ENCODE measurements around the gene NDE1.
"Not testable (repeated sequence)": the region's sequence is repeated elsewhere in the genome, so short reads cannot be mapped to it uniquely, and the experiment has no call there.

NDE1 gene, protein sequence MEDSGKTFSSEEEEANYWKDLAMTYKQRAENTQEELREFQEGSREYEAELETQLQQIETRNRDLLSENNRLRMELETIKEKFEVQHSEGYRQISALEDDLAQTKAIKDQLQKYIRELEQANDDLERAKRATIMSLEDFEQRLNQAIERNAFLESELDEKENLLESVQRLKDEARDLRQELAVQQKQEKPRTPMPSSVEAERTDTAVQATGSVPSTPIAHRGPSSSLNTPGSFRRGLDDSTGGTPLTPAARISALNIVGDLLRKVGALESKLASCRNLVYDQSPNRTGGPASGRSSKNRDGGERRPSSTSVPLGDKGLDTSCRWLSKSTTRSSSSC

DNA sequence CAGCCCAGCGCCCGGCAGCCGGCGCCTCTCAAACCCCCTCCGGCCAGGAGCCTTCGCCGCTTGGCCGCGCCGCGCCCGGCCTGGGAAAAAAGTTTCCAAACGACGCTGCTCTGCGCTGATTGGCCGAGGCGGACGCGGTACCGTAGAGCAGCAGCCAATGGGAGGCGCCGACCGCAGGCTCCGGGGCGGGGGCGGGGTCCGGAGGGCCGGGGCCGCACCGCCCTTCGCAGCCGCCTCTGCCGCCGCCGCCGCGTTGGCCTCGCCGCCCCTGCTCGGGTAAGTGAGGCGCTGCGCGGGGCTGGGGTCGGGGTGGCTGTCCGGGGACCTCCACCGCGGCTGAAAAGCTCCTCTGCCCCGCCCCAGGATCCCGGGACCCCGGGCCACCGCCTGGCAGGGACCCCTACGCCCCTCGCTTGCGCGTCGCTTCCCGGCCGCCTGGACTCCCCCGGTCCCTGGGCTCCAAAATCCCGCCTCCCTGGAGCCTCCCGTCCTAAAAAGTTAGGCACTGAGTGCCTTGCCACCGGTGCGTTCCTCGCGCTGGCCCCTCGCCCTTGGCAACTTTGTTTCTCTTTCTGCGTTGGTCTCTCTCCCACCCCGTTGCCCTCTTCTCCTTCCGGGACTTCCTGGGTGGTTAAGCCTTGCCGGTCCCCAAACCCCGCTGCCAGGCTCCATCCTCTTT is at the start of gene NDE1:
Gene NDE1 (plus strand): TSS at position 227 of the 679 bp plus-strand sequence. CDS start 14,534 bp downstream, outside the sequence.
- Mint-ChIP-seq H3K27me3 (no peaks in the 10 kb centered on the region), H3K4me1 (peaks cover 31% of the 10 kb centered on the region), H3K4me3 (peak within 1 kb of the TSS; percentile 97), H3K36me3 (no peaks in the 10 kb centered on the region), H3K27ac (peak within 1 kb of the TSS; percentile 90), H3K9me3 (no peaks in the 10 kb centered on the region)

DNA sequence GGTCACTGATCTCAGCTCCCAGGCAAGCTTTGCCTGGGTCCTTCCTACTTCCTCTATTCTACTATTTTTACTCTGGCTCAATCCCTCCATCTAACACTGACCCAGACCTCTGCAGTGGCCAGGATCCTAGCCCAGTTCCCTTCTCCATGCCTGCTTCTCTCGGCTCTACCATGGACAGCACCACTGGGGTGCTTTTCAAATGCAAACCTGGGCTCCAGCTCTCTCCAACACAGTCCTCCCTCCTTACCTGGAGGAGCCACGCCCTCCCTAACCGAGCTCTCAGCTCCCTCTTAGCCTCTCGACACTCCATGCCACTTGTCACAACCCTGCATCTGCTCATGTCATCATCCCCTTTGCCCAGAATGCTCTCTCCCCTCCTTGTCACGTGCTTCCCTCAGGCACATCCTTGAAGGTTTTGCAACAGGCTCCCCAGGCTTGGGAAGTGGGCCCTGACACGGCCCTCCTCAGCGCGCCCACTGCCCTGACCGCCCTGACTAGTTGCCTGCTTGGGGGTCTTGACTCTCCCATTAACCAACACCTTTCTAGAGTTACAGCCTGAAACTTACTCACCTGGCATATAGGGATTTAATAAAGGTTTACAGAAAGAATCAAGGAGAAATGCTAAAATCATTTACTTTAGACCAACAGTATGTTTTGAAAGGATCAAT is 48.7 kb upstream of the NDE1 start:
- peak overlapping the region; percentile 59 for H3K27ac Mint-ChIP-seq
- H3K36me3 Mint-ChIP-seq: peaks cover 31% of the 10 kb centered on the region
- H3K9me3 Mint-ChIP-seq: no peaks in the 10 kb centered on the region
- H3K4me3 Mint-ChIP-seq: no peak overlapping the region
- peaks cover 21% of the 10 kb centered on the region for H3K4me1 Mint-ChIP-seq
- no peaks in the 10 kb centered on the region for H3K27me3 Mint-ChIP-seq

DNA sequence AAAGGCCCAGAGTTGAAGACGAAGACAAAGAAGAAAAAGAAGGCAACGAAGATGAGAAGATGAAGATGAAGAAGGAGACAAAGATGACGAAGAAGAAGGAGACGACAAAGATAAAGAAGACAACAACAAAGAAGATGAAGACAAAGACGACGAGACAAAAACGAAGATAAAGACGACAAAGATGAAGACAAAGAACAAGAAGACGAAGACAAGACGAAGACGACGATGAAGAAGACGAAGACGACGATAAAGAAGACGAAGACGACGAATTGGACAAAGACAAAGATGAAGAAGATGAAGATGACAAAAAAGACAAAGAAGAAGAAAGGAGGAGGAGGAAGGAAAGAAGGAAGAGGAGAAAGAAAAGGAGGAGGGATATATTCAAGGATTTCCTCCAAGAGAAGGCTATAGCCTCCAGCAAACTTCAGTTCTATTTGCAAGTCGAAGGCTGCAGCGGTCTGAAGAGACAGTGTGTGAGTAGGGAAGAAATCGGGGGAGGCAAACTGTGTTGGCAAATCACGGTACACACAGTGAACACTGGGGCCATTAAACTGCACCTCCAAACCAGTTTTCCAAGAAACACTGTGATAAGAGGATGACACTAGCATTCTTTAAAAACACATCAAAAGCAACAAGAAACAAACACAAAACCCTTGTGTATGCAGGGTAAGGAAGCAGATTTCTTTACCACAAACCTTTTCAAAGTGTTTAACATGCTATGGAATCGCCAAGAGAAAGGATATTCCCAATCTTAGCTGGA is 47.6 kb upstream of the NDE1 start:
- H3K36me3 Mint-ChIP-seq: peaks cover 38% of the 10 kb centered on the region
- no peak overlapping the region for H3K4me3 Mint-ChIP-seq
- no peaks in the 10 kb centered on the region for H3K27me3 Mint-ChIP-seq
- H3K4me1 Mint-ChIP-seq: peaks cover 29% of the 10 kb centered on the region
- H3K9me3 Mint-ChIP-seq: no peaks in the 10 kb centered on the region
- peak overlapping the region; percentile 80 for H3K27ac Mint-ChIP-seq

DNA sequence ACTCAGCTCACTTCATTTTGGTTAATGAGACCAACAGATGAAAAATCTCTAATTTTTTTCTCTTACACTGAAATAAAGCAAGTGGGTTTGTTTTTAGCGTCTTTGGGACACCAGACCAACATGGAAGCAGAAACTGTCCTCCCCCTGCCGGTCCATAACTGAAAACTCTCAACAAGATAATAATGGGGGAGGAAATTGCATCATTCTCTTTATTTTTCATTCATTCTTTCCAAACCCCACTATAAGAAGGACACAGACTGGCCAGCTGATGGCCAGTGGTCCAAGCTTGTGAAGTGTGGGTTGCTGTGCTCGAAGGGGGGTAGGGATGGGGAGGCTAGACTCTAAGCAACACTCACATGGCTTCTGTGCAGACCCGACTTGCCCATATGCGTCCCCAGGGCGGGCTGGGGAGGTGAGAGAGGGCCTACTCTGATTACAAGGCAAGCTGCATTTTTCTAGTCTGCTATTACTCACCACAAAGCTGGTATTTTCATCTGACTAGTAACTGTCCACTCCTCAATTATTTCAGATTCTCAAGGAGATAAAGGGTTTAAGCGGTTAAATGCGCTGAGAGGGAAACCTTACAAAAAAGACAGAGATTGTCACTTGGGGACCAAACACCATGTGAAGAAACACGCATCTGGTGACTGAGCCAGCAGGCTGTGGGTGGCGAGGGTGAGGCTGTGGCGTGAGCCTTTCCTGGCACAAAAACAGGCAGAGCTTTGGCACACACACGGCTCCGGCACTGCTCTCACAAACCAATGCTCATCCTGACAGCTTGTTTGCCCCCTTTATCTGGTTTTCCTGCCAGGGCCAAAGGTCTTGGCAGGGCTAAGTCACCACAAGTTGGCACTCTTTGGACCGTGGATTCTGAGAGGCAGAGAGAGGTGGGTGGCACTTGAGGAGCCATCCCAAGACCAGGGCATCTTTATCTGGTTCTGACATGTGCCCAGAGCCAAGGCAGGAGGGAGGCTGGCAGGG is 45.3 kb upstream of the NDE1 start:
- no peak overlapping the region for H3K4me3 Mint-ChIP-seq
- H3K27me3 Mint-ChIP-seq: no peaks in the 10 kb centered on the region
- peaks cover 18% of the 10 kb centered on the region for H3K4me1 Mint-ChIP-seq
- no peaks in the 10 kb centered on the region for H3K9me3 Mint-ChIP-seq
- peak overlapping the region; percentile 59 for H3K27ac Mint-ChIP-seq
- H3K36me3 Mint-ChIP-seq: peaks cover 46% of the 10 kb centered on the region

DNA sequence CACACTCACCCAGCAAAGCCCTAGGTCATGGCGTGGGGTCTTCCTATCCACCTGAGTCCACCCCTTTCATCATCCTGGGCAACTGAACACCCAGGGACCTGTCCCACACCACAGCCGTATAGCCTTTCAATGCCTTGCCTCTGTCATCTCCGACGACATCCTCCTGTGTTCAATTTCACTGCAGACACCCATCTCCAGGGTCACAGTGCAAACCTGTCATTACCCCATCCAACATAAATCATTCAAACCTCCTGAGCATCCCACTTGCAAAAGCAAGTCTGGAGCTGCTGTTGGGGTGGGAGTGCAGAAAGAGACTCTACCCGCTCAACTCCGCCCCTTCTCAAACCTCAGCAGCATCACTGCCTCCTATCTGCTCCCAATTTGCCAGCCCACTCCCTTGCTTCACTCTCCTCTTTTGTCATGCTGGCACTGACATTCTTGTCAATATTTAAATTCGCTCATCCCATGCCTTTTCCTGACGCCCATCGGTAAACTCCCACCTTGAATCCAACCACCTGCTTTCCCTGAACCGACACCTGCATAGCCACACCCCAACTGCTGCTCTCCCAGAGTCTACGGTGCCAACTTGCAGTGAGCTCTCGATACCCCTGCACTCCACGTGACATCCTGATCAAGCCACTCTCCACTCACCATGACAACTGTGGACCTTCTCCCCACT is 44.1 kb upstream of the NDE1 start:
- no peaks in the 10 kb centered on the region for H3K27me3 Mint-ChIP-seq
- no peak overlapping the region for H3K4me3 Mint-ChIP-seq
- peaks cover 22% of the 10 kb centered on the region for H3K4me1 Mint-ChIP-seq
- H3K27ac Mint-ChIP-seq: peak overlapping the region; percentile 94
- H3K36me3 Mint-ChIP-seq: peaks cover 46% of the 10 kb centered on the region
- no peaks in the 10 kb centered on the region for H3K9me3 Mint-ChIP-seq

DNA sequence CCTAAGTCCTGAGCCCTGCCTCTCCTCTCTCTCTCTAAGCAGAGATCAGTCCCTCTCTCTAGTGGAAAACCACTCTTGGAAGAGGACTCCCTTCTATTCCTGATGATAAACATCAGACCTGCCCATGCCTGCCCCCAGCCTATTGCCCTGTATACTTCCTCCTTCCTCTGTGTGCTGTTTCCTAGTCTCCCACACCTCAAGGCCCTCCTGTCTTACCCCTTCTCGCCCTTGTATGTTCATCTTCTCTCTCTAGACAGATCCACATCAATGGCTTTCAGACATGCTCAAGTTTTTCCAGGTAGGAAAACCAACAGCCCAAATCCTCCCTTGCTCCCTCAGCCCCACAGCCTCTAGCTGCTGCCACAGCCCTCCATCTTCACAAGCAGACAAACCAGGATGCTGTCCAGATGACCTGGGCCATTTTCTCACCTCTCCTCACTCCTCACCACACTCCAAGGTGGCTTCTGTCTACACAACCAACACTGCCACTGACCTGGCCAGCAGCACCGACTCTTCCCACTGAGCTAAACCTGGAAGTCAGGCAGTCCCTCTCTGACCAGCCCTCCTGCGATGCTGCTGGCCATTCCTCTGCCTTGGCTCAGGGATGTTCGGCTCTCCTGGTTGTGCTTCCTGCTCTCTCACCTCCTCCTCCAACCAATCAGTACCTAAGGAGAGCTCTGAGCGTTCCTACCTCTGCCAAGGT is 43.4 kb upstream of the NDE1 start:
- peaks cover 41% of the 10 kb centered on the region for H3K36me3 Mint-ChIP-seq
- H3K4me1 Mint-ChIP-seq: peaks cover 22% of the 10 kb centered on the region
- H3K27me3 Mint-ChIP-seq: no peaks in the 10 kb centered on the region
- no peaks in the 10 kb centered on the region for H3K9me3 Mint-ChIP-seq
- peak overlapping the region; percentile 94 for H3K27ac Mint-ChIP-seq
- H3K4me3 Mint-ChIP-seq: no peak overlapping the region

DNA sequence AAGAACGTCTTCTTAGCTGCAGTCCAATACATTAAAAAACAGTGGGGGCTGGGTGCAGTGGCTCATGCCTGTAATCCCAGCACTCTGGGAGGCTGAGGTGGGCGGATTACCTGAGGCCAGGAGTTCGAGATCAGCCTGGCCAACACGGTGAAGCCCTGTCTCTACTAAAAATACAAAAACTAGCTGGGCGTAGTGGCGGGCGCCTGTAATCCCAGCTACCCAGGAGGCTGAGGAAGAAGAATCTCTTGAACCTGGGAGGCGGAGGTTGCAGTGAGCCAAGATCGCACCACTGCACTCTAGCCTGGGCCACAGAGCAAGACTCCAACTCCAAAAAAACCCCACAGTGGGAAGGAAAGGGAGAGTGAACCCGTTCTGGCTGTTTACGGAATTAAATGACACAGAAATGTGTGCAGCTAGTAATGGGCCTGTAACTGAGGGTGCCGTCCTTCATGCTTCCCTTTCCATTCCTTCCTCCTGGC is 42.8 kb upstream of the NDE1 start:
- H3K27ac Mint-ChIP-seq: peak overlapping the region; percentile 94
- not testable (repeated sequence) for H3K4me3 Mint-ChIP-seq, H3K9me3 Mint-ChIP-seq, H3K27me3 Mint-ChIP-seq
- H3K4me1 Mint-ChIP-seq: peaks cover 22% of the 10 kb centered on the region
- peaks cover 42% of the 10 kb centered on the region for H3K36me3 Mint-ChIP-seq

DNA sequence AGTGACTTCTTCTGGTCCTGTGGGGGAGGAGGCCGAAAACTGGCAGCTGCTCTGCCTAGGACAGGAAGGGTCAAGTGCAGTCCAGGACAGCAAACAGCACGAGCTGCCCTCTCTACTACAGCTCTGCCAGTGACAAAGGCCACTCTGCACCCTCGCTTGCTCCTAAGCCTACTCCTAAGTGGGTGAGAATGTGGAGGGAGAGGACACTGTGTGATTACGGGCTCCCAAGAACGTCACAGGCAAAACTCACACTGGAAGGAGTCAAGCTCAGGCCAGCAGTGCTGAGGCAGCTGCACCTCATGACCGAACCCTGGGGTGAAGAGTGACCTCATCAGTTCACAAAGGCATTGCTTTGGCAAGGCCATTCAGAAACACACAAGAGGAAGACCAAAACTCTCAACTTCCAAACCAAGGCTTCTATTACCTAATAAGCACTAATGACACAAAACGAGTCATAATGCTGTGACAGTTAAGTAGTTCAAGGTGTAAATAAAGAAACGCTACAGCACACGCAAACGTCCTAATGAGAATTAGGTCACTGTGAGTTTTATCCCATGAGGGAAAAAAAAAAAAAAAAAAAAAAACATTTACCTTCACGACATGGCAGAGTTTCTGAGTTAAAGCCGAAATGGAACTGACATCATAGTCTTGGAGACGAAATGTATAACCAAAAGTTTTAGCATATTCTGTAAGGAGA is 42.2 kb upstream of the NDE1 start:
- Mint-ChIP-seq H3K4me3 (no peak overlapping the region), H3K27ac (peak overlapping the region; percentile 41), H3K4me1 (peaks cover 22% of the 10 kb centered on the region), H3K27me3 (no peaks in the 10 kb centered on the region), H3K9me3 (no peaks in the 10 kb centered on the region), H3K36me3 (peaks cover 39% of the 10 kb centered on the region)

DNA sequence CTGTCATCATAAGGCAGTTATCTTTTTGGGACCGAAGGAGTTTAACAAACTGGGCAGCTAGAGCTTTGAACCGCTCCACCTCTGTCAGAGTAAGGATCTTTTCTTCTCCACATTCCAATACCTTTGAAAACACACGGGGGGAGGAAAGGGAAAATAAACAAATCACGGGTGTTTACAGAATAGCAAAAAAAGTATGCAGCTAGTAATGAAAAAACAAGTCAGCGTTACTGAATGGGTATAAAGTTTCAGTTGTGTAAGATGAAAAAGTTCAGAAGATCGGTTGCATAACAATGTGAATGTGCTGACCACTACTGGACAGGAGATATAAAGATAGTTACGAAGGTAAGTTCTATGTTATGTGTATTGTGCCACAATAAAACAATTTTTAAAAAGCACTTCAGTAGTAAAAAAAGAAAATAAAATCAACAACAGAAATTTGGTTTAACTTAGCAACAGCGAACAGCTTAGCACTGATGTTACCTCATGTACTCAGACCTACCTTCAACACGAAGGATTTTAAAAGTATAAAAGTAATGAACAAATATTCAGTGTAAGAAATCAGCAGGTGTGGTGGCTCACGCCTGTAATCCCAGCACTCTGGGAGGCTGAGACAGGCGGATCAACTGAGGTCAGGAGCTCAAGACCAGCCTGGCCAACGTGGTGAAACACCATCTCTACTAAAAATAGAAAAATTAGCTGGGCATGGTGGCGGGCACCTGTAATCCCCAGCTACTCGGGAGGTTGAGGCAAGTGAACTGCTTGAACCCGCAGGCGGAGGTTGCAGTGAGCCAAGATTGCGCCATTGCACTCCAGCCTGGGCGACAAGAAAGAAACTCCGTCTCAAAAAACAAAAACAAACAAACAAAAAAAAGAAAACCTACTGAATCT is 41.4 kb upstream of the NDE1 start:
- Mint-ChIP-seq H3K9me3 (no peaks in the 10 kb centered on the region), H3K4me1 (peaks cover 22% of the 10 kb centered on the region), H3K27ac (peak overlapping the region; percentile 41), H3K27me3 (no peaks in the 10 kb centered on the region), H3K36me3 (peaks cover 39% of the 10 kb centered on the region), H3K4me3 (no peak overlapping the region)

DNA sequence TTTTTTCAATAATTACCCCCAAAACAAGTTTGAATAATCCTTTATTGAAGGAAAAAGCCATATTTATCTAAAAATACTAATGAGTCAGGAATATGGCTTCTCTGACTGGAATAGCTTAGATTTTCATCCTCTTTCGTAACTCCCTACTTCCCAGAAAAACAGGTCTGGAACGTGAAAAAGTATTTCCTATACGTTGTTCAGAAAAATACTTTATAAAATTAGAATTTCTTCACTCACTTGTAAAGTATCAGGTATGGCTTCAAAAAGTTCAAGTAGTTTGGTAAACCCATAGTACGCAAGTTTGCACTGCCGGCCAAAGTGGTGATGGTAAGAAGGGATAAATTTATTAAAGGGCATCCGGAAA is 40.8 kb upstream of the NDE1 start:
- peaks cover 22% of the 10 kb centered on the region for H3K4me1 Mint-ChIP-seq
- no peak overlapping the region for H3K4me3 Mint-ChIP-seq
- no peaks in the 10 kb centered on the region for H3K9me3 Mint-ChIP-seq
- H3K36me3 Mint-ChIP-seq: peaks cover 36% of the 10 kb centered on the region
- H3K27me3 Mint-ChIP-seq: no peaks in the 10 kb centered on the region
- no peak overlapping the region for H3K27ac Mint-ChIP-seq

DNA sequence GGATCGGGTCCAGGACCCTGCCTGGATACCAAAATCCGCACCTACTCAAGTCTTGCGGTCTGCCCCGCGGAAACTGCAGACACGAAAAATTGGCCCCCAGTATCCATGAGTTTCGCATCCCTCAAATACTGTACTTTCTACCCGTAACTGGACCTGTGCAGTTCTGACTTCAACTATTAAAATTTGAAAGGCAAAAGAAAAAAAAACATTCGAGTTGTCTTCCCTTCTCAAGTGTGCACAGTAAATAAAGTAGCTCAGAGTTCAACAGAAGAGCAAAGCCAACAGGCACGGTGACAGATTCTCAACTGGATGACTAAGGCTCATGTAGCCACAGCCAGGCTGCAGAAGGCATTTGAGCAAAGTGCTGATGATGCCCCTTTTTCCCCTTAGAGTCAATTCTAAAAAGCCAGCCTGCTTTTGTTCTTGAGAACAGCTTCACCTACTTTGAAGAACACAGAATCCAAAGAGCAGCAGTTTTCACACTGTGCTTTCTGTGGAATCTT is 39.6 kb upstream of the NDE1 start:
- no peaks in the 10 kb centered on the region for H3K27me3 Mint-ChIP-seq
- no peak overlapping the region for H3K4me3 Mint-ChIP-seq
- H3K4me1 Mint-ChIP-seq: peaks cover 19% of the 10 kb centered on the region
- peaks cover 38% of the 10 kb centered on the region for H3K36me3 Mint-ChIP-seq
- H3K27ac Mint-ChIP-seq: peak overlapping the region; percentile 51
- no peaks in the 10 kb centered on the region for H3K9me3 Mint-ChIP-seq

DNA sequence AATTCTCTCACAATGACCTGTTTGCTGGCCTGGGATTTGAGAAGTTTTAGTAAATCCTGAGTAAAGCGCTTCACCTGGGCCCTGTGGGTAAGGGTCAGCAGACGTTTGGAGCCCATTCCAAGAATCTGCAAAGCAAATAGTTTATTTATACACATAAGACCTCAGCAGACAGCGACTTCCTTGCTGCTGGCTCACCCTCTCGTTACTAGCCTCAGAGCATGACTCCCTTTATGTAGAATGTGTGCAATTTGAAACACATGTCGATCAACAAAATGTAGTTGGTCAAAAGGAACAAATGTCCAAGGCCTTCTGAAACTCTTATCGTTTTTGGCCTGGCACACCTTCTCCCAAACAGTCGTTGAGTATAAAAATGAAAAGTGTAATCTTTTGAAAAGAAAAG is 38.4 kb upstream of the NDE1 start:
- Mint-ChIP-seq H3K27ac (no peak overlapping the region), H3K4me3 (no peak overlapping the region), H3K4me1 (peaks cover 9% of the 10 kb centered on the region), H3K9me3 (no peaks in the 10 kb centered on the region), H3K36me3 (peaks cover 29% of the 10 kb centered on the region), H3K27me3 (no peaks in the 10 kb centered on the region)
